NCI-H2196 treated with DMSO at 0.1 percent for 48 hours (cell line): Measurements from ENCODE around the gene NUP205.
"Not testable (repeated sequence)": the region's sequence is repeated elsewhere in the genome, so short reads cannot be mapped to it uniquely, and the experiment has no call there.

Source experiments
- DNase-seq: peaks from one replicate; lab custom pipeline; 2025; ENCODE audit not compliant: unreplicated experiment; lab: John Stamatoyannopoulos, UW

The NUP205 gene

GRCh38 chr7:135666846-135667245 is 109.1 kb downstream of the NUP205 start:
- DNase-seq, result no peak

GRCh38 chr7:135667626-135668025 is 109.9 kb downstream of the NUP205 start:
- DNase-seq, result not testable (repeated sequence)

GRCh38 chr7:135668852-135669395 is 111.2 kb downstream of the NUP205 start:
- not testable (repeated sequence) for DNase-seq

GRCh38 chr7:135669774-135670173 is 112.1 kb downstream of the NUP205 start:
- DNase-seq, result no peak

- DNase-seq, result no peak
These were observed 112.5 kb downstream of the NUP205 start for GRCh38 chr7:135670179-135670578.

GRCh38 chr7:135672560-135673359 is 115.0 kb downstream of the NUP205 start:
- peak; percentile 23 for DNase-seq

- DNase-seq, result no peak
These were observed 115.6 kb downstream of the NUP205 start for GRCh38 chr7:135673360-135673706.

- DNase-seq, result peak; percentile 49
These were observed 121.2 kb downstream of the NUP205 start for GRCh38 chr7:135678612-135679575.

GRCh38 chr7:135681762-135682161 is 124.0 kb downstream of the NUP205 start:
- no peak for DNase-seq

- DNase-seq, result no peak
These were observed 124.5 kb downstream of the NUP205 start for GRCh38 chr7:135682191-135682590.

GRCh38 chr7:135683609-135684008 is 125.9 kb downstream of the NUP205 start:
- DNase-seq, result no peak

- no peak for DNase-seq
These were observed 126.4 kb downstream of the NUP205 start for GRCh38 chr7:135684136-135684535.

- no peak for DNase-seq
These were observed 127.0 kb downstream of the NUP205 start for GRCh38 chr7:135684699-135685098.

- DNase-seq, result no peak
These were observed 127.8 kb downstream of the NUP205 start for GRCh38 chr7:135685306-135686084.

- DNase-seq, result no peak
These were observed 129.7 kb downstream of the NUP205 start for GRCh38 chr7:135687466-135687865.

GRCh38 chr7:135690566-135690965 is 132.8 kb downstream of the NUP205 start:
- no peak for DNase-seq

- no peak for DNase-seq
These were observed 134.3 kb downstream of the NUP205 start for GRCh38 chr7:135692055-135692454.

- DNase-seq, result not testable (repeated sequence)
These were observed 134.9 kb downstream of the NUP205 start for GRCh38 chr7:135692606-135693005.

- DNase-seq, result no peak
These were observed 135.8 kb downstream of the NUP205 start for GRCh38 chr7:135693558-135693957.

GRCh38 chr7:135697276-135698049 is 139.7 kb downstream of the NUP205 start:
- no peak for DNase-seq
